HepG2 (cell line): ENCODE data around the gene KCTD8.

ENCODE experiments used
- ELK4 ChIP-seq: sonication (generic); formaldehyde crosslinking; IDR thresholded peaks from 2 replicates; pipeline ENCODE4 v1.9.0; 2021; ENCODE audit warnings: missing genetic modification reagents, borderline replicate concordance
- KDM1A ChIP-seq: IDR thresholded peaks from 2 replicates; pipeline ENCODE4 v1.6.1; 2016; ENCODE audit warnings: missing compliant biosample characterization
- SNAPC4 ChIP-seq: sonication (generic); formaldehyde crosslinking; IDR thresholded peaks from 2 replicates; pipeline ENCODE4 v1.4.0; 2020; ENCODE audit warnings: mild to moderate bottlenecking, missing genetic modification reagents
- TCF7L2 ChIP-seq: IDR thresholded peaks from 2 replicates; pipeline ENCODE4 v1.6.1; 2011; ENCODE audit warnings: mild to moderate bottlenecking, low read depth, low read length, moderate library complexity

GRCh38 chr4:44146516-44146915 is 302.1 kb downstream of the KCTD8 start:
- TF ChIP-seq TCF7L2, result no peak
- no peak for TF ChIP-seq SNAPC4 (CRISPR knock-in tag)
- no peak for TF ChIP-seq ELK4 (CRISPR knock-in tag)
- no peak for TF ChIP-seq KDM1A (CRISPR knock-in tag)
